ENCODE data around the gene MAP7D3.

Gene MAP7D3

GRCh38 chrX:136210243-136210642, 41.0 kb downstream of the MAP7D3 start:
- Histone ChIP-seq H3K4me1 (peaks cover 0 to 88% (median 28%) of the 10 kb centered on the region in 4 donors), H3K36me3 (peaks cover 21 to 23% (median 22%) of the 10 kb centered on the region in 3 donors), H3K27me3 (no peaks in the 10 kb centered on the region), H3K9me3 (no peaks in the 10 kb centered on the region), H3K27ac (peak overlapping the region in 1 of 2 donors; percentile 81), H3K4me3 (no peak overlapping the region)
- no peak for DNase-seq
- TF ChIP-seq, protein P1, sequence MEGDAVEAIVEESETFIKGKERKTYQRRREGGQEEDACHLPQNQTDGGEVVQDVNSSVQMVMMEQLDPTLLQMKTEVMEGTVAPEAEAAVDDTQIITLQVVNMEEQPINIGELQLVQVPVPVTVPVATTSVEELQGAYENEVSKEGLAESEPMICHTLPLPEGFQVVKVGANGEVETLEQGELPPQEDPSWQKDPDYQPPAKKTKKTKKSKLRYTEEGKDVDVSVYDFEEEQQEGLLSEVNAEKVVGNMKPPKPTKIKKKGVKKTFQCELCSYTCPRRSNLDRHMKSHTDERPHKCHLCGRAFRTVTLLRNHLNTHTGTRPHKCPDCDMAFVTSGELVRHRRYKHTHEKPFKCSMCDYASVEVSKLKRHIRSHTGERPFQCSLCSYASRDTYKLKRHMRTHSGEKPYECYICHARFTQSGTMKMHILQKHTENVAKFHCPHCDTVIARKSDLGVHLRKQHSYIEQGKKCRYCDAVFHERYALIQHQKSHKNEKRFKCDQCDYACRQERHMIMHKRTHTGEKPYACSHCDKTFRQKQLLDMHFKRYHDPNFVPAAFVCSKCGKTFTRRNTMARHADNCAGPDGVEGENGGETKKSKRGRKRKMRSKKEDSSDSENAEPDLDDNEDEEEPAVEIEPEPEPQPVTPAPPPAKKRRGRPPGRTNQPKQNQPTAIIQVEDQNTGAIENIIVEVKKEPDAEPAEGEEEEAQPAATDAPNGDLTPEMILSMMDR (IDR thresholded peaks at IDR 0.05): no peak
- intact Hi-C loops (cut with DNase I; ENCODE audit: low total_unique reads): loop anchor here (5.0 kb wide), 1 partner anchor 183 kb away; no protein-coding TSS in a partner anchor

DNA sequence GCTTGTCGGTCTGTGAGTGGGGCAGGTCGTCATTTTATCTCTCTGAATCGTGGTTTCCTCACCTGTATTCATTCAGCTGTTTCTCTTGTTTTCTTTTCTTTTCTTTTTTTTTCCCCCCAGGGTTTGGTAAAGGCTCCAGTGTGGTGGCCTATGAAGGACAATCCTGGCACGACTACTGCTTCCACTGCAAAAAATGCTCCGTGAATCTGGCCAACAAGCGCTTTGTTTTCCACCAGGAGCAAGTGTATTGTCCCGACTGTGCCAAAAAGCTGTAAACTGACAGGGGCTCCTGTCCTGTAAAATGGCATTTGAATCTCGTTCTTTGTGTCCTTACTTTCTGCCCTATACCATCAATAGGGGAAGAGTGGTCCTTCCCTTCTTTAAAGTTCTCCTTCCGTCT, 41.4 kb downstream of the MAP7D3 start:
- Histone ChIP-seq H3K4me3 (no peak overlapping the region), H3K9me3 (no peaks in the 10 kb centered on the region), H3K36me3 (peaks cover 21 to 23% (median 22%) of the 10 kb centered on the region in 3 donors), H3K27me3 (no peaks in the 10 kb centered on the region), H3K27ac (peak overlapping the region; percentile 78 to 81), H3K4me1 (peaks cover 0 to 89% (median 31%) of the 10 kb centered on the region in 4 donors)
- TF ChIP-seq, protein P1 (IDR thresholded peaks at IDR 0.05): no peak
- intact Hi-C loops (cut with DNase I; ENCODE audit: low total_unique reads): loop anchor here (5.0 kb wide), 2 partner anchors 37 to 182 kb away; no protein-coding TSS in a partner anchor
- no peak for DNase-seq

DNA sequence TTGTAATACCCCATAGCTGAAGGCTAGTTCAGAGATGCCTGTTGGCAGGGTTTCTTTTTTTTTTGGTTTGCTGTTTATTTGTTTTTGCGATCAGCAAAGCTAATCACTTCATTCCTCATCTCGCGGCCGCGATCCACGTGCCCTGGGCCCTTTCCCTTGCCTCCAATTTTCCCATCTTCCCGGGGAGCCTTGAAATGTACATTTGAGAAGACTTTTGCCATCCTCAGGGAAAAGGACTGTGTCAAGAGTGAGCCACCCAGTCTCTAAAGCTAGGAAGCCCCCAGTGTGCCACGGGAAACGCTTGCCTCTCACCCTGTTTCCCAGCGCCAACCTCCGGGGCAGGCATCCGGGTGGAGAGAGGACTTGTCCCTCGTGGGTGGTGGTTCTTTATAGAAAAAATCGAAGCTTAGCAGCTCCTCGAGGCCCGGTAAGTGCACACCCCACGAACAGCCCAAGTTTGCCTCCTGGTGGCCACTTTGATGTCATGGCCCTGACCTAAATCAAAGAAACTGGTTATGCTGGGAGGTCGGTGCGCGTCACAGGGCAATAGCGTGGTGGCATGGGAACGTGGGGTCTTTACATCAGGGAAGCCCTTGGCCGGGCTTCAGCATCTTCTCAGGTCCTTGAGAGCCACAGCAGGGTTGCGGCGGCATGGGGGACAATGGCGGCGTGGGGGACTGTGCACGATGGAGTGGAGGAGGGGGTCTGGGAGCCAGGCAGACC, 42.0 kb downstream of the MAP7D3 start:
- peak; percentile 58 to 77 for DNase-seq
- Histone ChIP-seq H3K4me1 (peaks cover 0 to 88% (median 33%) of the 10 kb centered on the region in 4 donors), H3K27ac (peak overlapping the region; percentile 78 to 81), H3K36me3 (peaks cover 21 to 23% (median 22%) of the 10 kb centered on the region in 3 donors), H3K27me3 (no peaks in the 10 kb centered on the region), H3K9me3 (no peaks in the 10 kb centered on the region), H3K4me3 (no peak overlapping the region)
- intact Hi-C loops (cut with DNase I; ENCODE audit: low total_unique reads): loop anchor here (5.0 kb wide), 1 partner anchor 37 kb away; no protein-coding TSS in a partner anchor
- TF ChIP-seq, protein P1 (IDR thresholded peaks at IDR 0.05): peak; percentile 37 to 58

GRCh38 chrX:136207546-136207945, 43.7 kb downstream of the MAP7D3 start:
- Histone ChIP-seq H3K4me3 (no peak overlapping the region), H3K27ac (peak overlapping the region; percentile 78 to 81)

GRCh38 chrX:136206916-136207315, 44.3 kb downstream of the MAP7D3 start:
- Histone ChIP-seq H3K9me3 (no peaks in the 10 kb centered on the region), H3K27me3 (no peaks in the 10 kb centered on the region), H3K36me3 (peaks cover 21 to 23% (median 22%) of the 10 kb centered on the region in 3 donors), H3K4me1 (peaks cover 0 to 96% (median 42%) of the 10 kb centered on the region in 4 donors), H3K27ac (peak overlapping the region; percentile 78 to 81), H3K4me3 (peak overlapping the region in 1 of 2 donors; percentile 29)
- no peak for DNase-seq
- TF ChIP-seq, protein P1 (IDR thresholded peaks at IDR 0.05): no peak
- intact Hi-C loops (cut with DNase I; ENCODE audit: low total_unique reads): loop anchor here (5.0 kb wide), 1 partner anchor 35 kb away; no protein-coding TSS in a partner anchor

More at GRCh38 chrX:136207546-136207945, 43.7 kb downstream of the MAP7D3 start:
- DNase-seq: no peak
- H3K9me3 ChIP-seq: no peaks in the 10 kb centered on the region
- peaks cover 0 to 96% (median 38%) of the 10 kb centered on the region in 4 donors for H3K4me1 ChIP-seq
- TF ChIP-seq, protein P1 (IDR thresholded peaks at IDR 0.05): no peak
- peaks cover 21 to 23% (median 22%) of the 10 kb centered on the region in 3 donors for H3K36me3 ChIP-seq
- intact Hi-C loops (cut with DNase I; ENCODE audit: low total_unique reads): loop anchor here (5.0 kb wide), 1 partner anchor 35 kb away; no protein-coding TSS in a partner anchor
- no peaks in the 10 kb centered on the region for H3K27me3 ChIP-seq
